WI38 (cell line): ENCODE measurements around the gene DCST1.

Experiments used
- H3K4me3 ChIP-seq: 2 replicates; pipeline ENCODE4 v1.5.1; 2011; ENCODE audit warnings: low read depth, mild to moderate bottlenecking, control low read depth, low read length
- TF ChIP-seq, protein P1 (sequence below): IDR thresholded peaks from 2 replicates; pipeline ENCODE4 v1.5.1; 2012; ENCODE audit warnings: low read depth, mild to moderate bottlenecking, control low read depth, low read length

The DCST1 gene

GRCh38 chr1:155030899-155031298 is 2.7 kb upstream of the DCST1 start:
- TF ChIP-seq, protein P1, sequence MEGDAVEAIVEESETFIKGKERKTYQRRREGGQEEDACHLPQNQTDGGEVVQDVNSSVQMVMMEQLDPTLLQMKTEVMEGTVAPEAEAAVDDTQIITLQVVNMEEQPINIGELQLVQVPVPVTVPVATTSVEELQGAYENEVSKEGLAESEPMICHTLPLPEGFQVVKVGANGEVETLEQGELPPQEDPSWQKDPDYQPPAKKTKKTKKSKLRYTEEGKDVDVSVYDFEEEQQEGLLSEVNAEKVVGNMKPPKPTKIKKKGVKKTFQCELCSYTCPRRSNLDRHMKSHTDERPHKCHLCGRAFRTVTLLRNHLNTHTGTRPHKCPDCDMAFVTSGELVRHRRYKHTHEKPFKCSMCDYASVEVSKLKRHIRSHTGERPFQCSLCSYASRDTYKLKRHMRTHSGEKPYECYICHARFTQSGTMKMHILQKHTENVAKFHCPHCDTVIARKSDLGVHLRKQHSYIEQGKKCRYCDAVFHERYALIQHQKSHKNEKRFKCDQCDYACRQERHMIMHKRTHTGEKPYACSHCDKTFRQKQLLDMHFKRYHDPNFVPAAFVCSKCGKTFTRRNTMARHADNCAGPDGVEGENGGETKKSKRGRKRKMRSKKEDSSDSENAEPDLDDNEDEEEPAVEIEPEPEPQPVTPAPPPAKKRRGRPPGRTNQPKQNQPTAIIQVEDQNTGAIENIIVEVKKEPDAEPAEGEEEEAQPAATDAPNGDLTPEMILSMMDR = no peak
- no peak overlapping the region for H3K4me3 ChIP-seq

DNA sequence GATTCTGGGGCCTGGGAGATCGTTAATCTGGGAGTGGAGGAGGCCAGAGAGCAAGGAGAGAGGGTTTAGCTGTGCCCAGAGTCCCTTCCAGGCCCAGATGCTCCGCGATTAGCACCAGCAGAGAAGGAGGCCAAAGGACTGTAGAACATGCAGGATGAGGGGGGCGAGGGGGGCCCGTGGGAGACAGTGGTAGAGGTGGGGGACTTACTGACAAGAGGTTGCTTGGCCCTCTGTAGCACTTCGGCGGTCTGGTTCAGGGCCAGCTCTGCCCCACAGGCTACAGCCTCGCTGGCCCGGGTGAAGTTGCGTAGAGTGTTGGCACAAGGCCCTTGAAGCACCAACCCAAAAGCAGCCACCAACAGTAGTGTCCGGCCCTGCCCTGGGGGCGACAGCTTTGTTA is 738 bp upstream of the DCST1 start:
- H3K4me3 ChIP-seq = no peak overlapping the region
- TF ChIP-seq, protein P1 = no peak

DNA sequence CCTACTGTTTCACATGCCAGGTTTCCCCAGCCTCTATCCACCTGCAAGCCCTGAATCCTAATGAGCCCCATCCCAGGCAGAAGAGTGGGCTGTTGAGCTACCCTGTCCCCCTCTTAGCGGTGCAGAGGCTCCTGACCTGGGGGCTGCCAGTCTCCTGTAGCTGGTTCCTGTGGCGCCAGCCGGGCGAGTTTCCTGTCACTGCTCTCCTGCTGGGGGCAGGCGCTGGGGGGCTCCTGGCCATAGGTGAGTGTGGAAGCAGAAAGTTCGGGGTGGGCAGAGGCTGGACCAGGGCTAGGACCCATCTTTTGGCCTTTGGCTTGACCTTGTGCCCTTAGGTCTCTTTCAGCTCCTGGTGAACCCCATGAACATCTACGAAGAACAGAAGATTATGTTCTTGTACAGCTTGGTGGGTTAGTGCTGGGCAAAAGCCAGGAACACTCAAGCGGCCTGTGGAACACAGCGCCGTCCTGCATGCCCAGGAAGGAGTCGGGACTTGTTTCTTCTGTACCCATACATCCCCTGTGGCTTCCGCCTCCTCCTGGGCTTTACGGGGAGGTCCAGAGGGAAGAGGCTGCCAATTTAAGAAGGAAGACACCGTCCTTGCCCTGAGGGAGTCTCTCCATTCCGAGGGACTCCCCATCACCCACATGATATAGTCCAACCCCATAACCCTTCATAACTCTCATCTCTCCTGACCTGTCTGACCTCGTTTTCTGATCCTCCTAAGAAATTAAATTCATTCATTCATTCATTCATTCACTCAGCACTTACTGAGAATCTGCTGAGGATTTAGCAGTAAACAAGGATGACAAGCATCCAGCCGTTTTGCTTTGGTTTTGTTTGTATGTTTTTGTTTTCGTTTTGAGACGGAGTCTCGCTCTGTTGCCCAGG is 939 bp downstream of the DCST1 start:
- TF ChIP-seq, protein P1 = no peak
- no peak overlapping the region for H3K4me3 ChIP-seq

DNA sequence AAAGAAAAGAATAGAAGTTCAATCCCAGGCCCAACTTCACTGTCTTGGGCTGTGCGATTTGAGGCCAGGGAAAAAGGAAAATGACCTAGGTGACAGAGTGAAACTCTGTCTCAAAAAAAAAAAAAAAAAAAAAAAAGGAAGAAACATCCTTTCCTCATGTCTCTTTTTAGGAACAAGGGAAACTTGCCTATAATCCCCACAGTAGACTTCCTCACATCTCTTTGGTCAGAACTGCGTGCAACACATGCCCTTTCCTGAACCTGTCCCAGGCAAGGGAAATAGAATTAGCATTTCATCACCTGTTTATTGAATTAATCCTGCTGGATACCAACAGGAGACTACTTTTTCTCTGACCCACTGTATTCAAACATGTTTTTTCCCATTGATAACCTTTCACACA is 2.3 kb downstream of the DCST1 start:
- TF ChIP-seq, protein P1 = no peak
- no peak overlapping the region for H3K4me3 ChIP-seq

DNA sequence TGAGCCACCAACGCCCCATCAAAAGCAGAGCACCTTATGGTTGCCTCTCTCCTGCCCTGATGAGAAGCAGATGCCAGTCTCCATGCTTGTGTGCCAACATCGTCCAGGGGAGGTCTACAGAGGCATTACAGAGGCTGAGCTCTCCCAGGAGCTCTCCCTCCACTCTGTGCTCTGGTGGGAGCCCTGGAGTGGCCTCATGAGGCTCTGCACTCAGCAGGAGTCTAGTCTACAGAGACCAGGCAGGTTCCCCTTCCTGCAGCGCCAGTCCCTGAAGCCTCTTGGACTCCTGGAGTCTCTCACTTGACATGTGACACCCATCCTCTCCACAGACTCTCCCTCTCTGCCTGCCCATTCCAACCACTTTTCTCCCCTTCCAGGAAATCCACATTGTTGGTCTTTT is 3.4 kb downstream of the DCST1 start:
- no peak overlapping the region for H3K4me3 ChIP-seq
- TF ChIP-seq, protein P1 = no peak

- H3K4me3 ChIP-seq = no peak overlapping the region
- TF ChIP-seq, protein P1 = no peak
Observed at GRCh38 chr1:155037851-155038441, 4.3 kb downstream of the DCST1 start.

GRCh38 chr1:155038602-155039307 is 5.1 kb downstream of the DCST1 start:
- H3K4me3 ChIP-seq = no peak overlapping the region
- TF ChIP-seq, protein P1 = no peak
